ENCODE measurements around the gene SNAP25. TPM values are rescaled to one million over a fixed set of nuclear protein-coding genes. Genes with fewer than 3 reads are reported as not detected.

SNAP25 gene
- total RNA-seq, 1 experiment from 2014 or later = 0.05 TPM

DNA sequence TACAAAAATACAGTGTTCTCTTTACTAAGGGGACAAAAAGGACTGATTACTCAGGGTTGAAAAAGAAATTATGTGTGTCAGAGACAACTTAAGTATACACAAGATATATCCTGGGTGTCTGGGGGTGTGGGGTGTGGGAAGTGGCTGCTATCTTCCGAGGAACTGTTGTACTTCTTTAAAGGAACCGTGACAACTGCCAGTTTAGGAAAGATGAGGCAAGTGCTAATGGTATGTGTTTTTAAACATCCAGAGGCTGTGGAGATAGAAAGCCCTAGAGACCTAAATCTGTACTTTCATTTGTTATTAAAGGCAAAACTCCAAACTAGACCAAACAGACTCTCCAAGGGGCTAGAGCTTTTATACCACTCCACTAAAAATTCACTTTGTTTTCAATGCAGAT, 95.6 kb downstream of the SNAP25 start:
- no peak for DNase-seq (ENCODE audit: low read depth, low spot score)
- in situ Hi-C loops (cut with HindIII; ENCODE audit: low pct_unique_long_range_greater_than_20kb, low sequenced_read_pairs) = no loop called here

DNA sequence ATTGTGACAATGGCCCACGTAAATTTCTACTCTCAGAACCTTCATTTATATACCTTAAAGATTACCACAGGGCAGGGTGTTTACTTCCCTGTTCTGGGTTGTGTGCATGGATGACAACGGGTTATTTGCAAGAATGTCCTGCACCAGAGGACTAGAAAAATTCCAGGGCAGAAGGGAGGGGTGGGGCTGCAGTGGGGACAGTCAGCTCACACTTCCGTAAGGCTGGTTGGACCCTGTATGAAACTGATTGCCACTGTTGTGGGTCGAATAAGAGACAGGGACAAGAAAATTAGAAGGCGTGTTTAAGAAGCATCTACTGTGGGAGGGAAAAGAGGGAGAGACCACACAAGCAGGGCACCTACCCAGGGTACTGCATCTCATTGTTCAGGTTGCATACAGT, 96.5 kb downstream of the SNAP25 start:
- DNase-seq (ENCODE audit: low read depth, low spot score) = no peak
- in situ Hi-C loops (cut with HindIII; ENCODE audit: low pct_unique_long_range_greater_than_20kb, low sequenced_read_pairs) = no loop called here

DNA sequence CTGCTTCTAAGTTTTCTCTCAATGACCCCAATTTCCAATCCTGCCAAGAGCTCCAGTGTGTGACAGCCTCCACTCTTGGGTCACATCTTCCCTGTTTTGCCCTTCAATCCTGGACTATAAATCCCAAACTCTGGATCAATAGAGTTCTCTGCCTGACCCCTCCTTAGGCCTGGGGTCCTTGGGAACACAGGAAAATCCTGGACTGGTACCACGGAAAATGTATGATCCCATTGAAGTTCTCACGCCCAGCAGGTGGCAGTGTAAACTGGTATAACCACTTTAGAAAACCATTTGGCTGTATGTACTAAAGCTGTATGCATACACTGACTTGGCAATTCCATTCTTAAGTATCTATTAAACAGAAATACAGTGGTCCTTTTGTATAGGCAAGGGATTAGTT, 98.0 kb downstream of the SNAP25 start:
- peak; percentile 74 for DNase-seq (ENCODE audit: low read depth, low spot score)
- in situ Hi-C loops (cut with HindIII; ENCODE audit: low pct_unique_long_range_greater_than_20kb, low sequenced_read_pairs) = no loop called here

DNA sequence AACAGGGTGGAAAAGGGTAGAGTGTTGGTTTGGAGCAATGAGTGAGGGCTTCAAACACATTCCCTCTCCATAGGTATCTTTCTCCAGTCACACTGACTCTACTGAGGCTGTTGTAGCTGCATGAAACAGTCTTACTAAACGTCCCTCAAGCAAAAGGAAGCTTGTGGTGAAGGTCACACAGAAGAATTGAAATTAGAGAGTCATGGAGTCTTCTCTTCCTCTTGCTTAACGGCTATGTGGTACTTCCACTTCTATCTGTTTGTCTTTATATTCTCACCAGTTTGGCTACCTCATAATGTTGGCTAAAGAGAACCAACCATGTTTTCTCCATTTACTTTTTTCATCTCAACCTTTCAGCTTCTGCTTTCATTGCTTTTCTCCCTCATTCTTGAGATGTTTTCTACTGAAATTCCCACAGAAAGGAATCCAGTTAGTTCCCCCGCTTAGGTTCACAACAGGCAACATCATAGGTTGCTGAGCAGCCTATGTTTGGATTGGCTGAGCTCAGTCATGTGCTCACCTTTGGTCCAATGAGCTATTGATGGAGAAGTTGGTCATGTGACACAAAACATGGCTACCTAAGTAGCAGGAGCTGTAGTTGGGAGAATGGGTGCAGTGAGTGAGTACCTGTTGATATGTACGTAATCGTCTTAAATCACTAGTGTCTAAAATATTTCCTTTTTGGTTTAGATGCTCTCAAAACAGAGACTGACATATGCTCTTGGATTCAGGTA, 99.8 kb downstream of the SNAP25 start:
- in situ Hi-C loops (cut with HindIII; ENCODE audit: low pct_unique_long_range_greater_than_20kb, low sequenced_read_pairs) = no loop called here
- no peak for DNase-seq (ENCODE audit: low read depth, low spot score)

DNA sequence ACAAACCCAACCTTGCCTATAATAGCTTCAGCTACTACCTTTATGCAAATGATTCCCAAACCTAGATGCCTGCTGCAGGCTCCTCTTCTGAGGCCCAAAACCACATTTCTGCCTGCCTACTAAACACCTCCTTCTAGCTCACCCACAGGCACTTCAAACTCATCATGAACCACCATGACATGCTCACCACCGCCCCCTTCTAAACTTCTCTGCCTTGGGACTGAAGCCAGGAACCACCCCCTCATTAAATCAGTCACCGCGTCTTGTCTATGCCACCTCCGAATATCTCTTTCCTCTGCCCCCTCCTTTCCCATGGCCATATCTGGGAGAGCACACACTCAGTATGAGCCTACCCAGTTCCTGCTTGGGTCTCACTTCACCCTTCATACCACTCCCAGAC, 101.2 kb downstream of the SNAP25 start:
- in situ Hi-C loops (cut with HindIII; ENCODE audit: low pct_unique_long_range_greater_than_20kb, low sequenced_read_pairs) = no loop called here
- no peak for DNase-seq (ENCODE audit: low read depth, low spot score)

DNA sequence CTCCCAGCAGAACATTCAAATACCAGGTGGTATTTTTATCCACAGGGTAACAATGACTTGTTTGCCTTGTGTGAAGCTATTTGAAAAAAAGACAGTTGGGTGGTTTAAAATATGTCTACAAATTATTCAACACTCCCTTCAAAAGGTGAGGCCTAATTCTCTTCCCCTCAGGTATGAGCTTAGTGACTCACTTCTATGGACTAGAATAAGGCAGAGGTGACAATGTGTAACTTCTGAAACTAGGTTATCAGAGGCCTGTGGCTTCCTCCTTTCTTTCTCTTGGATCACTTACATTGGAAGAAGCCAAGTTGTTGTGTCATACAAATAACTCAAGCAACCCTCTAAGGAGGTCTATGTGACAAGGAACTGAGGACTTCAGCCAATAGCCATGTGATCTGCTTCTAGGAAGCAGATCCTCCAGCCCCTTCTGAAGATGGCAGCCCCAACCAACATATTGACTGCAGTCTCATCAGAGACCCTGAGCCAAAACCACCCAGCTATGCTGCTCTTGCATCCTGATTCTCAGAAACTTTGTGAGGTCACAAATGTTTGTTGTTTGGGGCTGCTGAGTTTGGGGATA, 102.6 kb downstream of the SNAP25 start:
- in situ Hi-C loops (cut with HindIII; ENCODE audit: low pct_unique_long_range_greater_than_20kb, low sequenced_read_pairs) = no loop called here
- DNase-seq (ENCODE audit: low read depth, low spot score) = no peak

DNA sequence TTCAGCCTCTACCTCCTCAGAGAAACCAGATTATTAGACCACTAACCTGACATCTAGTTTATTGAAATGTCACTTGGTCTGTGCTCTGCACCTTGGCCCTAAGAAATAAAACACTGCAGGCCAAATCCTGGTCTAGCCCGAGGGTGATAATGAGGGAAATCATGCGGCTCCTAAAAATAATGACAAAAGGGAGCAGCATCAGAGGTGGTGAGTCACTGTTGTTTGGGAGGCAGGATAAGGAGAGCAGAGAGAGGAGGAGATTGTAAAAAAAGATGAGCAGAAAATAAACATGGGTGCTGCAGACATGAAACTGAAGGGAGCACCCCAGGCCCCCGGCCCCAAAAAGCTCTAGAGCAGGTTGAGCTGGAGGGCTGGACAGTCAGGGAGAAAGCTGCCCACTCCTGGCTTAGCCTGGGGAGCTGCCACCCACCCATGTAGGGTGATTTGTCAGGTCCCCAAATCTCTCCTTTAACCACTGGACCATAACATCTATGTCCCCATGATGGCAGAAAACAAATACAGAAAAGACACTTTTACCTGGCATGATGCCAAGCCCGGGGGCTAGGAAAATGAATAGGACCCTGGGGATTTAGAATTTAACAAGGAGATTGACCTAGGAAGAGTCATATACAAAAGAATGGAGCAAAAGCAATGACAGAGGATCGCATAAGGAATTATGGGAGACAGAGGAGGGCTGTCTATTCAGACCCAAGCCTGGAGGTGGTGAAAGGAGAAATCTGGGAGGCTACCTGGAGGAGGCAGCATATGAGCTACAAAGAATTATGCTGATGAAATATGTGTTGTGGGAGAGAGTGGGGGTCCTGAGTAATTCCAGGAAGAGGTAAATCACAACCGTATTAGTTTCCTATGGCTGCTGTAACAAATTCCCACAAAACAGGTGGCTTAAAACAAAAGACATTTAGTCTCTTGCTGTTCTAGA, 103.7 kb downstream of the SNAP25 start:
- in situ Hi-C loops (cut with HindIII; ENCODE audit: low pct_unique_long_range_greater_than_20kb, low sequenced_read_pairs) = no loop called here
- no peak for DNase-seq (ENCODE audit: low read depth, low spot score)

DNA sequence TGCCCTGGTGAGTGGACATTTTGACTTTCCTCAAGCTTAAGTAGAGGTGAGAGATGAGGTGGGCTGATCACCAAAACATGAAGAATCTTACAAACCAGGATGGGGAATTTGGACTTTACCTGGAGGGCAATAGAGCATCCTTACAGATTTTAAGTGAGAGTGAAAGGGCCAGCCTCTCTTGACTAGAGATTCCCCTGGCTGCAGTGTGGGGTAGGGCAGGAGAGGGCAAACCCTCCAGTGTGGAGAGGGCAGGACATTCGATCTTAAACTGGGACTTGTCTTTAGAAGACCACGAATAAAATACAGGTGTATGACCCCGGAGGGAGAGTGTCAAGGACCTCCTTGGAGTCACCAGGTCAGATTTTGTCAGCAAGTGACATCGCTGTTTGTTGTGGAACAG, 105.1 kb downstream of the SNAP25 start:
- no peak for DNase-seq (ENCODE audit: low read depth, low spot score)
- in situ Hi-C loops (cut with HindIII; ENCODE audit: low pct_unique_long_range_greater_than_20kb, low sequenced_read_pairs) = no loop called here

DNA sequence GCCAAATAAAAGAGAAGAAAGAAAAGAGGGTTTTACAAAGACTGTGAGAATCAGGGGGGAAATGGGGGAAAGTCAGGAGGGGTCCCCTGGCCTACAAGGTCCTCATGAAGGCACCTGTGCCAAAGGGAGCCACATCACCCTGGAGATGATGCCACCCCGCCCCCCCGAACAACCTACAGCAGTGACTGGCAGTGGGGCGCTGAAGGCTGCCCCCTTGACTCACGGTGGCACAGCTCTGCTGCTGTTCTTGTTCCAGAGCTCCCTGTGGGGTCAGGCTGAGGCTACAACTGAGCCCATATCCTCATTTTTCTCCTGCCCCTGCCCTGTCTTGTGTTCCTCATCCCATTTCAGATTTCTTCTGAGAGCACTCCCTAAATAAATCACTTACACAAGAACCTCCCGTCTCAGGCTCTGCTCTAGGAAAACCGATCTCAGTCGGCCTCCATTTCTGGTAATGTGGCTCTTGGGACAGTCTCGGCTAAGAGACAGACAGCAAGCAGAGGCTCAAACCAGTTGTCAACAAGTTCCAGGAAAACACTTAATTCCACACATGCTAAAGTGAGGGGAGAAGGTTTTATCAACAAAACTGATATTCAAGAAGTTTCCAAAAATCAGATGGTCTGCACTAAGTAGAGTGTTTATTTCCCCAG, 105.7 kb downstream of the SNAP25 start:
- no peak for DNase-seq (ENCODE audit: low read depth, low spot score)
- in situ Hi-C loops (cut with HindIII; ENCODE audit: low pct_unique_long_range_greater_than_20kb, low sequenced_read_pairs) = no loop called here

DNA sequence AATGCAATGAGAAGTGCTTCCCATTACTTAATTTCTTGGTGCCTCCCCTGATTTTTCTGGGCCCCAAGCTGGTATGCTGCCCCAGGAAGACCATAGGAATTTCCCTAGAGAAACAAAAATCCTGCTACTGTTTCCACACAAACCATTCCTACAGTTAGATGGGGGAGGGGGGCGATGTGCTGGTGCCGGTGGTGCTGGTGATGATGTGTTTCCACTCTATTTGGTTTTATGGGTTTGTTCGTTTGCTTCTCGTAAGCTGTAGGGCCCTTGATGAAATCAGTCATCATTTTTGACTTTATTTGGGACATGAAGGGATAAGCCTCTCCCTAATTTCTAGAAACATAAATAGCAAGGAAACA, 110.2 kb downstream of the SNAP25 start:
- in situ Hi-C loops (cut with HindIII; ENCODE audit: low pct_unique_long_range_greater_than_20kb, low sequenced_read_pairs) = no loop called here
- DNase-seq (ENCODE audit: low read depth, low spot score) = peak; percentile 16

DNA sequence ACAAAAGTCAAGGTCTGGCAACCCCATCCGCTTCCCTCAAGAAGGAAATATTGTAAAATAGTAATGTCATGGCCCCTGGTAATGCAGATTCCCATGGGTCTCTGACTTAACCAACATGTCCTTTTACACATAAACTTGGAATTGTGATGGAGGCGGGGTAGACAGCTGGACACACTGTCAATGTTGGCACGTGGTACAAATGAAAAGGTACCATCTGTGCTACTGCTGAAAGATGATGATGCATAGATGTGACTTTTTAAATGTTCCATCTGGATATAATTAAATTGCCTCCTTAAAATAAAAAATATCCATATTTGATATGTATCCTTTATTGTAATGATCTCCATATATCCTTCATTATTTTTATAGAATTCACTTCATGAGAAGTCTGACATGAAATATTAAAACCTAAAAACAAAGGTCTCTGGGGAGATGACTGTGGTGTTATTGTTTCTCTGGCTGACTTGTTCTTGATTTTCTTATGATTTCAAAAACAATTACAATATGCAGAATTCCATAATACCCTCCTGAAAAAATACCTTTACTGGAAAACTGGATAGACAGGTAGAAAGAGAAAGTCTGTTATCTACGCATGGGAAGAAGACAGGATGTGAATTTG, 110.9 kb downstream of the SNAP25 start:
- in situ Hi-C loops (cut with HindIII; ENCODE audit: low pct_unique_long_range_greater_than_20kb, low sequenced_read_pairs) = no loop called here
- no peak for DNase-seq (ENCODE audit: low read depth, low spot score)

DNA sequence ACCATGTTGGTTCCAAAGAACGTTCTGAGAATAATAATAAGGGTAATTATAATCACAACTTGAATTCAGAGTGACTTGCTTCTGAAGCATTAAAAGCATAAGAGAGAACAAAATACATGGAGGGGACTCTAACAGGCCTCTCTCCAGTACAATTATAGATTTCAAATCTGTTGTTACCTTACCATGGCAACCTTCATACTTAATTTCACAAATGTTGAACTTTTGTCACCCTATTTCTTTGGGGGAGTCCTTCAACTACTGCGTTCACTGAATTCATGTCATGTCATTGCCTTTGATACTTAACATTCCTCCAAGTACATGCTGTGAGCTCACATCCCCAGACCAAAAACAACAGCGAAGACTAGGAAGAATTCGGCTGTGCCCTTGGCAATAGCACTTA, 111.4 kb downstream of the SNAP25 start:
- in situ Hi-C loops (cut with HindIII; ENCODE audit: low pct_unique_long_range_greater_than_20kb, low sequenced_read_pairs) = no loop called here
- DNase-seq (ENCODE audit: low read depth, low spot score) = no peak

DNA sequence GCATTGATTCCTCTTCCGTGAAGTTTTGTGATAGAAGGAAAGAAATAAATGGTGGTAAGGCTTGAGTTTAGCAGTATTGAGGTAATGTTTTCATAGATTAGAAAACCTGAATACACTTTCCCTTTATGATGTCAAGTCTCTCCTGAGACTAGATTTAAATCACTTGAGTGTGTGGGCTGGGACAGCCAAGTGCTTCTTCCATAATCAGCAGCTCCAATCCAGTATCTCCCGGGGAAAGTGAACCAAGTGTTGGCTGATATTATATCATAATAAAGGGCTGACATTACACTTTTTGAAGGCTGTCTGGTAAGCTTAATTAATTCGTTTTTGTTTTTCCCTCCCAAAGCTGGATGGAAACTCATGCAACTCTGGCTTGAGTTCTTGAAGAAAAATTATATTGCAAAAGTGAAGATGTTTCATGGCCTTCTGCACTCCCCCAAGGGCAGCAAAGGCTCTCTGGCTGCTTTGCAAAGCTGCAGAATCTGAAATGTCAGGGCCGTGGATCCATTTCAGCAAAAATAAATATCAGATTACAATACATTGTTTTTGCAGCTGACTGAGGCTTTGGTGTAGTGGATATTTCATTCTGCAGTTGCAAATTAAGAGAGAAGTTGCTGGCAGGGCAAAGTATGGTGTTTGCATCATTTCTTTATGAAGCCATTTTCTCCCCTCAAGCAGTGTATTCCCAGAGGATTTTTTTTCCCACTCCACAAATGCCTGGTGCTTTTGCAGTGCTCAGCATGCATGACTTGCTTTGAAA, 114.2 kb downstream of the SNAP25 start:
- no peak for DNase-seq (ENCODE audit: low read depth, low spot score)
- in situ Hi-C loops (cut with HindIII; ENCODE audit: low pct_unique_long_range_greater_than_20kb, low sequenced_read_pairs) = no loop called here

DNA sequence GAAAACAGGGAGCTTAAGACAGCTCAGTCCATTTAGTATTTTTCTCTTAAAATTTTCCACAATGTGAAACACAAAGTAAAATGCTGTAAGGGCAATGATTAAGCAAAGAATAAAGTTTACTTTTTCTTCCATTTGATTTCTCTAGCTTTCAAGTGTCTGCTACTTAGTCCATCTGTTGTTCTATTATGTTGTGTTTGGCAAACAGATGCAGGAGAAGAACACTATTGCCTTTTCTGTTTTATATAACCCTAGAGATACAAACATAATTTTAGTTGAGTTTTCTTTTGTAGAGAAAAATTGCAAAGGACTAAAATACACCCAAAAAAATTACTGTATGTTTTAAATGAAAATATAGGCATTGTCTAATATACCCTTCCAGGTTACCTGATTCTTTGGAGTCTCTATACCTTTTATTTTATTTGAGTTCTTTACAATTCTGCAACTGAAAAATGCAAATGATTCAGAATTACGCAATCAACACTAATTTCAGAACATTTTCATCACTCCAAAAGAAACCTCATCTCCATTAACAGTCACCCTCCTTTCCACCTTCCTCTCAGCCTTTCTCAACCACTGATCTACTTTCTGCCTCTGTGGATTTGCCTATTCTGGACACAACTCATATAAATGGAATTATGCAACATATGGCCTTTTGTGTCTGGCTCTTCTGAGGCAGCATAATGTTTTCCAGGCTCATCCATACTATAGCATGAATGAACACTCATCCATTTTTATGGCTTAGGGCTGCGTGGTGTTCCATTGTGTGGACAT, 118.5 kb downstream of the SNAP25 start:
- DNase-seq (ENCODE audit: low read depth, low spot score) = no peak
- in situ Hi-C loops (cut with HindIII; ENCODE audit: low pct_unique_long_range_greater_than_20kb, low sequenced_read_pairs) = no loop called here

DNA sequence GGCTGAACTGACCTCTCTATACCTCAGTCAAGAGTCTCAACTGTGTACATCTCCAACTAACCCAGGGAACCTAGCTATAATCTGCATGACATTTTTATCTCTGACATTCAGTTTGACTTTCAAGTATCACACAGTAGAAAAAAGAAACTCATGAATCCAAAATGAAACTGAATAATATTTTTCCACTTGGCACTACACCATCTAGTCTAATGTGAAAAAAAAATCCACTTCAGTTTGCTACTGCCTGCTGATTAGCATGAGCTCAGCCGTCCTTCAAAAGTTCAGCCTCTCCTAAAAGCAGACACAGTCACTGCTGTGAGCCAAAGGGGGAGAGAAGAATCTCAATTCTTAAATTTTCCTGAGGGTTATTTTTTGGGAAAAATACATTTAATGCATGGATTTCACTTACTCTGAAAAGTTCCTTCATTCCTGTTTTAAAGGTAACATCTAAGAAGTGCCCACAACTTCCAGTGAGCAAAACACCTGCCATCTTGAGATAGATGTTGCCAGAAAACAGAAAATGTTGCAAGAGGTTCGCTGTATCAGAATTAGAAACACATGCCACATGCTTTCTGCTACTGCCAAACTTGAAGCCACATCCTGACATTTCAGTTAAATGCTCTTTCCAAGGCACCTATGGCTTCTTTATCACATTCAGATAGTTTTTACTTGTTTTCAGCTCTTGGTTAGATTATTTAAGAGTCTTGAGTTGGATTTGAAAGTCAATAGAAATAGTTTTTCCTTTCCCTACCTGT, 120.0 kb downstream of the SNAP25 start:
- in situ Hi-C loops (cut with HindIII; ENCODE audit: low pct_unique_long_range_greater_than_20kb, low sequenced_read_pairs) = no loop called here
- no peak for DNase-seq (ENCODE audit: low read depth, low spot score)

DNA sequence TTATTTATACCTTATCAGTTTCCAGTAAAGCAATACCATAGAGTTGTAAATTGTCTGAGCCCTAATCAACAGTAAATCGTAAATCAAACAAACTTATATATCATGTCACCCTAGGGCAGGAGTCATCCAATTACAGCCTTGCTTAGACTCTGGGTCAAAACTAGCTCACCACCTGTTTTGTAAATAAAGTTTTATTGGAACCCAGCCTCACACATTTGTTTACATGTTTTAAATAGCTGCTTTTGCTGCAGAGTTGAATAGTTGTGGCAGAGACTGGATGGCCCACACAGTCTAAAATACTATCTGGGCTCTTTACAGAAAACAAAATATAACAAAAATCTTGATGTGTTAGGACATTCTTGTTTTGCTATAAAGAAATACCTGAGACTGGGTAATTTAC, 121.0 kb downstream of the SNAP25 start:
- no peak for DNase-seq (ENCODE audit: low read depth, low spot score)
- in situ Hi-C loops (cut with HindIII; ENCODE audit: low pct_unique_long_range_greater_than_20kb, low sequenced_read_pairs) = no loop called here
